Measurements from ENCODE around the gene EPHB2. TPM values are rescaled to one million over a fixed set of nuclear protein-coding genes. Genes with fewer than 3 reads are reported as not detected.

EPHB2 gene
- total and polyA plus RNA-seq, 2 donors (not counting 3 experiments of a cell fraction or from before 2014, with no cell fraction given), result 50.8 to 69.1 TPM

- peak; percentile 98 for FAIRE-seq
- Histone ChIP-seq H2AFZ (ENCODE audit: low read depth, low read length) (no peak overlapping the region), H3K4me3 (replicated peaks in 1 of 3; ENCODE audit: insufficient read depth in 1 of 3, low read depth in 1 of 3, low read length in 3 of 3) (no peak overlapping the region)
Measured at GRCh38 chr1:22739648-22740385, 29.2 kb downstream of the EPHB2 start.

More at GRCh38 chr1:22739648-22740385, 29.2 kb downstream of the EPHB2 start:
- DNase-seq (ENCODE audit: low read depth, low spot score), result peak; percentile 81
- H3K9me1 ChIP-seq (replicated peaks; ENCODE audit: control insufficient read depth, extremely low read depth, insufficient read depth, low read length), result no peaks in the 10 kb centered on the region
- peaks cover 52% of the 10 kb centered on the region for H3K4me1 ChIP-seq (ENCODE audit: control insufficient read depth, extremely low read depth, insufficient read depth, low read length)
- dilution Hi-C loops (cut with MboI; ENCODE audit: extremely low pct_ligation_motif_present, low sequenced_read_pairs) (no loop called here), intact Hi-C loops (cut with micrococcal nuclease) (loop anchor here (2.0 to 5.0 kb wide), 2 partner anchors 27 to 82 kb away; no protein-coding TSS in a partner anchor)
- BruUV-seq (replicated peaks), result no TSS peak
- peak overlapping the region; percentile 78 for H3K27ac ChIP-seq (ENCODE audit: insufficient read depth, low read depth, low read length)
- CTCF ChIA-PET, result interaction anchor here (1.2 to 4.6 kb wide), 6 partner anchors 8 to 149 kb away, joined by 3 to 26 read pairs (median 5); no protein-coding TSS in a partner anchor
- H3K9ac ChIP-seq (replicated peaks; ENCODE audit: extremely low read depth, insufficient read depth, low read length), result peak overlapping the region; percentile 27
- peaks cover 63% of the 10 kb centered on the region for H3K79me2 ChIP-seq (ENCODE audit: control insufficient read depth, insufficient read depth, low read length)
- H3K9me3 ChIP-seq (replicated peaks; ENCODE audit: control insufficient read depth, insufficient read depth, low read length), result no peaks in the 10 kb centered on the region
- TF ChIP-seq MYC (IDR thresholded peaks at IDR 0.05; ENCODE audit: low read depth, low read length) (no peak), POLR2A (IDR thresholded peaks at IDR 0.05; ENCODE audit: low read depth, low read length) (no peak), FOS (IDR thresholded peaks at IDR 0.05; ENCODE audit: borderline replicate concordance, insufficient read depth, low read length) (peak; percentile 43), JUN (IDR thresholded peaks at IDR 0.05; ENCODE audit: borderline replicate concordance, insufficient read depth, insufficient read length, low read depth) (peak; percentile 21), CTCF (IDR thresholded peaks at IDR 0.05; ENCODE audit: extremely low read depth in 1 of 2, insufficient read depth in 1 of 2, low read depth in 1 of 2, low read length in 2 of 2) (no peak), GATA2 (IDR thresholded peaks at IDR 0.05; ENCODE audit: insufficient read depth, insufficient read length, low read depth, low read length) (no peak), POLR2AphosphoS5 (IDR thresholded peaks at IDR 0.05; ENCODE audit: insufficient read depth, low read depth, low read length) (peak; percentile 51), EZH2 (IDR thresholded peaks at IDR 0.05; ENCODE audit: borderline replicate concordance, low read depth, low read length, severe bottlenecking) (no peak)
- no peaks in the 10 kb centered on the region for H4K20me1 ChIP-seq (replicated peaks; ENCODE audit: control insufficient read depth, extremely low read depth, insufficient read depth, low read length)
- no peaks in the 10 kb centered on the region for H3K36me3 ChIP-seq (ENCODE audit: control insufficient read depth in 2 of 2, extremely low read depth in 1 of 2, insufficient read depth in 2 of 2, low read length in 2 of 2)
- H3K27me3 ChIP-seq (ENCODE audit: control insufficient read depth in 2 of 2, insufficient read depth in 2 of 2, low read length in 2 of 2), result no peaks in the 10 kb centered on the region
- H3K4me2 ChIP-seq (ENCODE audit: insufficient read depth, low read length), result peak overlapping the region; percentile 32
- POLR2A ChIA-PET, result no interaction called here
